Measurements from ENCODE around the gene ZNF609.

- TF ChIP-seq FOXK2 (IDR thresholded peaks at IDR 0.05) (no peak), CREM (IDR thresholded peaks at IDR 0.05; ENCODE audit: low read depth) (no peak), ZBED1 (IDR thresholded peaks at IDR 0.05; ENCODE audit: borderline replicate concordance) (no peak), MLLT1 (IDR thresholded peaks at IDR 0.05) (no peak), CTCF (IDR thresholded peaks at IDR 0.05 in 2 of 3, conservative IDR thresholded peaks at IDR 0.05 in 1 of 3; ENCODE audit: control insufficient read depth in 2 of 3, extremely low read depth in 1 of 3, insufficient read depth in 1 of 3, low read depth in 3 of 3, low read length in 3 of 3) (no peak), PBX3 (IDR thresholded peaks at IDR 0.05; ENCODE audit: insufficient replicate concordance, low read depth, low read length) (no peak), REST (IDR thresholded peaks at IDR 0.05; ENCODE audit: low read depth, low read length) (no peak), ASH2L (IDR thresholded peaks at IDR 0.05; ENCODE audit: borderline replicate concordance, low read depth) (no peak), MYC (IDR thresholded peaks at IDR 0.05; ENCODE audit: insufficient read depth, insufficient read length, insufficient replicate concordance, low read length, severe bottlenecking) (no peak)
Measured at GRCh38 chr15:64519897-64520296, 59.5 kb downstream of the ZNF609 start.
